Sigmoid colon (tissue), 4 donors: ENCODE data around the gene PDCD11.

Experiments
- POLR2A ChIP-seq, 2 donors: fragments of 450-650 bp; IDR thresholded peaks; one replicate each; pipeline ENCODE4 v1.6.1; 2016; ENCODE audit warnings: antibody characterized with exemption in 2 of 2, mild to moderate bottlenecking in 2 of 2, moderate library complexity in 2 of 2
- POLR2AphosphoS5 ChIP-seq, 4 donors: sonication (generic); formaldehyde crosslinking; IDR thresholded peaks; one replicate each; pipeline ENCODE4 v1.6.1; 2017; ENCODE audit warnings: antibody characterized with exemption in 4 of 4
- TF ChIP-seq, protein P1 (sequence below), 4 experiments: fragments of 450-650 bp in 3 of 4; fragments of 200-600 bp in 1 of 4; IDR thresholded peaks; one replicate each; pipeline ENCODE4 v1.5.1; 2016 to 2019; ENCODE audit warnings: antibody characterized with exemption in 4 of 4, mild to moderate bottlenecking in 3 of 4, moderate library complexity in 2 of 4

DNA sequence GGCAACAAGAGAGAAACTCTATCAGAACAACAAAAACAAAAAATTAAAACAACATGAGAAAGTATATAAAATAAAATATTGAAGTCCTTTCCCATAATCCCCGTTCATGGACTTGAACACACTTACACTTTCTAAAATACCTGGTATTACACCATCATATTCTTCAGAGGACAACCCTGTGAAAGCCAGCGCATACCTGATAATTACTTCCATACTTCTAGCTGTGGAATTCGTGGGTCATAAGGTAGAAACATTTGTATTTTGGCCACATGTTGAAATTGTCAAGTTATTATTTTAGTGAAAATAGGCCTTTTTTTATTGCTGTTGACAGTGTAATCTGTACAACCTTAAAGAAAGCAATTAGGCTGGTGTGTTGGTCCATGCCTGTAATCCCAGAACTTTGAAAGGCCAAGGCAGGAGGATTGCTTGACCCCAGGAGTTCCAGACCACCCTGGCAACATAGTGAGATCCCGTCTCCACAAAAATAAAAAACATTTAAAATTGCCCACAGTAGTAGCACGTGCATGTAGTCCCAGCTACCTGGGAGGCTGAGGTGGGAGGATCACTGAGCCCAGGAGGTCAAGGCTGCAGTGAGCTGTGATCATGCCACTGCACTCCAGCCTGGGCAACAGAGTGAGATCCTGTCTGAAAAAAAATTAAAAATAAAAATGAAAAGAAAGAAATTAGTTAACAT is 40.4 kb upstream of the PDCD11 start:
- TF ChIP-seq POLR2AphosphoS5 (IDR thresholded peaks at IDR 0.05) (no peak), POLR2A (IDR thresholded peaks at IDR 0.05) (no peak)
- TF ChIP-seq, protein P1, sequence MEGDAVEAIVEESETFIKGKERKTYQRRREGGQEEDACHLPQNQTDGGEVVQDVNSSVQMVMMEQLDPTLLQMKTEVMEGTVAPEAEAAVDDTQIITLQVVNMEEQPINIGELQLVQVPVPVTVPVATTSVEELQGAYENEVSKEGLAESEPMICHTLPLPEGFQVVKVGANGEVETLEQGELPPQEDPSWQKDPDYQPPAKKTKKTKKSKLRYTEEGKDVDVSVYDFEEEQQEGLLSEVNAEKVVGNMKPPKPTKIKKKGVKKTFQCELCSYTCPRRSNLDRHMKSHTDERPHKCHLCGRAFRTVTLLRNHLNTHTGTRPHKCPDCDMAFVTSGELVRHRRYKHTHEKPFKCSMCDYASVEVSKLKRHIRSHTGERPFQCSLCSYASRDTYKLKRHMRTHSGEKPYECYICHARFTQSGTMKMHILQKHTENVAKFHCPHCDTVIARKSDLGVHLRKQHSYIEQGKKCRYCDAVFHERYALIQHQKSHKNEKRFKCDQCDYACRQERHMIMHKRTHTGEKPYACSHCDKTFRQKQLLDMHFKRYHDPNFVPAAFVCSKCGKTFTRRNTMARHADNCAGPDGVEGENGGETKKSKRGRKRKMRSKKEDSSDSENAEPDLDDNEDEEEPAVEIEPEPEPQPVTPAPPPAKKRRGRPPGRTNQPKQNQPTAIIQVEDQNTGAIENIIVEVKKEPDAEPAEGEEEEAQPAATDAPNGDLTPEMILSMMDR (IDR thresholded peaks at IDR 0.05), result no peak
